Measurements from ENCODE around the gene SPPL3. TPM values are rescaled to one million over a fixed set of nuclear protein-coding genes. Genes with fewer than 3 reads are reported as not detected.
A peak's percentile ranks its signal among the peaks of the same experiment; 100 is the strongest.

Gene SPPL3
- polyA plus RNA-seq, 1 donor: 54.9 TPM

- no peak for DNase-seq
Observed at GRCh38 chr12:120720234-120720986, 183.7 kb downstream of the SPPL3 start.

GRCh38 chr12:120719496-120720233 is 184.5 kb downstream of the SPPL3 start:
- DNase-seq: no peak

GRCh38 chr12:120719072-120719471 is 185.1 kb downstream of the SPPL3 start:
- DNase-seq: no peak

- DNase-seq: no peak
Observed at GRCh38 chr12:120718055-120718454, 186.1 kb downstream of the SPPL3 start.

- DNase-seq: peak; percentile 71
Observed at GRCh38 chr12:120713861-120714482, 190.2 kb downstream of the SPPL3 start.

- DNase-seq: no peak
Observed at GRCh38 chr12:120712610-120713009, 191.5 kb downstream of the SPPL3 start.

Other genes starting within 250 kb of the SPPL3 start
- gene MLEC, start 217.2 kb downstream of the SPPL3 start, polyA plus RNA-seq (ENCODE audit: insufficient read length): 66.0 TPM
- gene UNC119B, start 193.9 kb downstream of the SPPL3 start, polyA plus RNA-seq (ENCODE audit: insufficient read length): 11.0 TPM
- 22.1 TPM for gene ACADS, start 178.5 kb downstream of the SPPL3 start, polyA plus RNA-seq (ENCODE audit: insufficient read length)
- not detected for gene HNF1A, start 74.2 kb upstream of the SPPL3 start, polyA plus RNA-seq (ENCODE audit: insufficient read length)
- 11.9 TPM for gene C12orf43, start 112.1 kb upstream of the SPPL3 start, polyA plus RNA-seq (ENCODE audit: insufficient read length)
- gene OASL, start 134.9 kb upstream of the SPPL3 start, polyA plus RNA-seq (ENCODE audit: insufficient read length): 0.09 TPM
- gene P2RX7, start 228.5 kb upstream of the SPPL3 start, polyA plus RNA-seq (ENCODE audit: insufficient read length): 2.5 TPM

Data from hindlimb muscle (tissue), 1 donor.